Vagina (tissue), 2 donors: ENCODE results near the gene PCK1.

Experiments used
- CTCF ChIP-seq, 3 experiments: fragments of 450-650 bp in 2 of 3; fragments of 200-600 bp in 1 of 3; sonication (generic) in 1 of 3; IDR thresholded peaks; one replicate each; pipeline ENCODE4 v1.5.1; 2017 to 2019; ENCODE audit warnings: antibody characterized with exemption in 3 of 3, mild to moderate bottlenecking in 2 of 3, moderate library complexity in 2 of 3
- POLR2A ChIP-seq, 2 donors: fragments of 450-650 bp; IDR thresholded peaks; one replicate each; pipeline ENCODE4 v1.6.1; 2017; ENCODE audit warnings: antibody characterized with exemption in 2 of 2, mild to moderate bottlenecking in 2 of 2, moderate library complexity in 2 of 2

GRCh38 chr20:57564951-57565642 is 4.2 kb downstream of the PCK1 start:
- TF ChIP-seq CTCF (IDR thresholded peaks at IDR 0.05) (no peak), POLR2A (IDR thresholded peaks at IDR 0.05) (no peak)
